ENCODE measurements around the gene MRM2.

GRCh38 chr7:2204446-2204845, 37.6 kb downstream of the MRM2 start:
- TF ChIP-seq CTCF (IDR thresholded peaks at IDR 0.05), result no peak
- no peak for TF ChIP-seq POLR2AphosphoS5 (IDR thresholded peaks at IDR 0.05)
- TF ChIP-seq POLR2A (IDR thresholded peaks at IDR 0.05), result no peak
- no peak for TF ChIP-seq EP300 (IDR thresholded peaks at IDR 0.05)

All from upper lobe of left lung (tissue), 4 donors.